ENCODE data around the gene C9. TPM values are rescaled to one million over a fixed set of nuclear protein-coding genes. Genes with fewer than 3 reads are reported as not detected.
"Not testable (repeated sequence)": the region's sequence is repeated elsewhere in the genome, so short reads cannot be mapped to it uniquely, and the experiment has no call there.

C9 gene
- total RNA-seq, 3 donors from 2014 or later = 1.8 TPM; not detected in 2

GRCh38 chr5:39294736-39295135 lies 69.6 kb downstream of the C9 start:
- H3K4me3 ChIP-seq = no peak overlapping the region
- no peak for DNase-seq (ENCODE audit: low spot score in 2 of 2)
- intact Hi-C loops (cut with DNase I; ENCODE audit: low total_unique reads) = no loop called here
- no peaks in the 10 kb centered on the region for H3K36me3 ChIP-seq
- H3K27me3 ChIP-seq = no peaks in the 10 kb centered on the region
- H3K9me3 ChIP-seq = peaks cover 0 to 10% of the 10 kb centered on the region in 2 donors
- no peak overlapping the region for H3K27ac ChIP-seq
- H3K4me1 ChIP-seq = no peaks in the 10 kb centered on the region
- TF ChIP-seq POLR2AphosphoS5 (IDR thresholded peaks at IDR 0.05) (no peak), POLR2A (IDR thresholded peaks at IDR 0.05) (no peak), CTCF (IDR thresholded peaks at IDR 0.05) (no peak)

- no peak for TF ChIP-seq POLR2AphosphoS5 (IDR thresholded peaks at IDR 0.05)
- TF ChIP-seq CTCF (IDR thresholded peaks at IDR 0.05) = no peak
- TF ChIP-seq POLR2A (IDR thresholded peaks at IDR 0.05) = no peak
- H3K4me1 ChIP-seq = no peaks in the 10 kb centered on the region
- no peak overlapping the region for H3K4me3 ChIP-seq
- DNase-seq (ENCODE audit: low spot score in 2 of 2) = no peak
- intact Hi-C loops (cut with DNase I; ENCODE audit: low total_unique reads) = no loop called here
- no peak overlapping the region for H3K27ac ChIP-seq
- no peaks in the 10 kb centered on the region for H3K9me3 ChIP-seq
- H3K27me3 ChIP-seq = no peaks in the 10 kb centered on the region
- H3K36me3 ChIP-seq = no peaks in the 10 kb centered on the region
These were observed 79.7 kb downstream of the C9 start for GRCh38 chr5:39284552-39284951.

- H3K9me3 ChIP-seq = no peaks in the 10 kb centered on the region
- H3K4me1 ChIP-seq = no peaks in the 10 kb centered on the region
- H3K27ac ChIP-seq = no peak overlapping the region
- TF ChIP-seq CTCF (IDR thresholded peaks at IDR 0.05) (peak in 2 of 3 donors; percentile 24 to 41), POLR2AphosphoS5 (IDR thresholded peaks at IDR 0.05) (no peak)
- no peaks in the 10 kb centered on the region for H3K36me3 ChIP-seq
- H3K27me3 ChIP-seq = no peaks in the 10 kb centered on the region
- H3K4me3 ChIP-seq = no peak overlapping the region
- intact Hi-C loops (cut with DNase I; ENCODE audit: low total_unique reads) = no loop called here
- no peak for DNase-seq (ENCODE audit: low spot score in 2 of 2)
These were observed 81.0 kb downstream of the C9 start for GRCh38 chr5:39283231-39283818.

GRCh38 chr5:39282561-39282960 lies 81.7 kb downstream of the C9 start:
- Histone ChIP-seq H3K9me3 (no peaks in the 10 kb centered on the region), H3K27ac (no peak overlapping the region), H3K4me1 (no peaks in the 10 kb centered on the region), H3K4me3 (no peak overlapping the region), H3K27me3 (no peaks in the 10 kb centered on the region), H3K36me3 (no peaks in the 10 kb centered on the region)
- TF ChIP-seq POLR2A (IDR thresholded peaks at IDR 0.05) (no peak), POLR2AphosphoS5 (IDR thresholded peaks at IDR 0.05) (no peak), CTCF (IDR thresholded peaks at IDR 0.05) (no peak)
- intact Hi-C loops (cut with DNase I; ENCODE audit: low total_unique reads) = no loop called here
- no peak for DNase-seq (ENCODE audit: low spot score in 2 of 2)

- DNase-seq (ENCODE audit: low spot score in 2 of 2); H3K4me1 ChIP-seq; H3K27me3 ChIP-seq; H3K4me3 ChIP-seq; H3K36me3 ChIP-seq; H3K9me3 ChIP-seq; H3K27ac ChIP-seq; intact Hi-C loops (cut with DNase I; ENCODE audit: low total_unique reads): not testable (repeated sequence)
These were observed 88.4 kb downstream of the C9 start for GRCh38 chr5:39275865-39276264.
